Inflammatory macrophage treated with lipopolysaccharide for 1 hour (primary cell): ENCODE results near the gene SV2C.
"Not testable (repeated sequence)": the region's sequence is repeated elsewhere in the genome, so short reads cannot be mapped to it uniquely, and the experiment has no call there.

ENCODE experiments used
- DNase-seq, 2 donors: peaks; one replicate each; pipeline ENCODE4 v3.0.0-alpha.2; 2020 to 2022

SV2C gene, protein sequence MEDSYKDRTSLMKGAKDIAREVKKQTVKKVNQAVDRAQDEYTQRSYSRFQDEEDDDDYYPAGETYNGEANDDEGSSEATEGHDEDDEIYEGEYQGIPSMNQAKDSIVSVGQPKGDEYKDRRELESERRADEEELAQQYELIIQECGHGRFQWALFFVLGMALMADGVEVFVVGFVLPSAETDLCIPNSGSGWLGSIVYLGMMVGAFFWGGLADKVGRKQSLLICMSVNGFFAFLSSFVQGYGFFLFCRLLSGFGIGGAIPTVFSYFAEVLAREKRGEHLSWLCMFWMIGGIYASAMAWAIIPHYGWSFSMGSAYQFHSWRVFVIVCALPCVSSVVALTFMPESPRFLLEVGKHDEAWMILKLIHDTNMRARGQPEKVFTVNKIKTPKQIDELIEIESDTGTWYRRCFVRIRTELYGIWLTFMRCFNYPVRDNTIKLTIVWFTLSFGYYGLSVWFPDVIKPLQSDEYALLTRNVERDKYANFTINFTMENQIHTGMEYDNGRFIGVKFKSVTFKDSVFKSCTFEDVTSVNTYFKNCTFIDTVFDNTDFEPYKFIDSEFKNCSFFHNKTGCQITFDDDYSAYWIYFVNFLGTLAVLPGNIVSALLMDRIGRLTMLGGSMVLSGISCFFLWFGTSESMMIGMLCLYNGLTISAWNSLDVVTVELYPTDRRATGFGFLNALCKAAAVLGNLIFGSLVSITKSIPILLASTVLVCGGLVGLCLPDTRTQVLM

GRCh38 chr5:76082772-76083554 is at the start of gene SV2C:
Gene SV2C, plus strand, starts transcription at chr5:76083383. Its CDS starts 48,368 bp downstream, at chr5:76131751.
- no peak for DNase-seq

DNA sequence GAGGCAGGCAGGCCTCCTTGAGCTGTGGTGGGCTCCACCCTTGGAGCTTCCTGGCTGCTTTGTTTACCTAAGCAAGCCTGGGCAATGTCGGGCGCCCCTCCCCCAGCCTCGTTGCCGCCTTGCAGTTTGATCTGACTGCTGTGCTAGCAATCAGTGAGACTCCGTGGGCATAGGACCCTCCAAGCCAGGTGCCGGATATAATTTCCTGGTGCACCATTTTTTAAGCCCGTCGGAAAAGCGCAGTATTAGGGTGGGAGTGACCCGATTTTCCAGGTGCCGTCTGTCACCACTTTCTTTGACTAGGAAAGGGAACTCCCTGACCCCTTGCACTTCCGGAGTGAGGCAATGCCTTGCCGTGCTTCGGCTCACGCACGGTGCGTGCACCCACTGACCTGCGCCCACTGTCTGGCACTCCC is 45.4 kb upstream of the SV2C start:
- not testable (repeated sequence) for DNase-seq

GRCh38 chr5:76038212-76038611 is 45.0 kb upstream of the SV2C start:
- no peak for DNase-seq

DNA sequence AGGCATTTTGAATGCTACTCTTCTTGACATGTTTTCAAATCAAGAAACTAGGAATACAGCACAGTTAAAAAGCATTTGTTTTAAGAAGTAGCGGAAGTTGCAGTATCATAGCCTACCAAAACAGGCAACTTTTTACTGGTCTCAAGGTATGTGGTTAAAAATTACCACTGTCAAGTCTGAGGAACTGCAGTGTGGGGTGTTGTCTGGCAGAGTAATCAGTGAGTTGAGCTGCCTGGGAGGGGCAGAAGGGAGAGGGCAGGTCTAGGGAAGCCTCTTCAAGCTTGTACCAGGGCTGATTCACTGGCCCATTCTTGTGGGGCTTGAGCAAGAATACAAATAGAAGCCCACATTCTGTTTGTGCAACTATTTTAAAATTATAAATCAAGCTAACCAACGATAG is 42.4 kb upstream of the SV2C start:
- DNase-seq = no peak

DNA sequence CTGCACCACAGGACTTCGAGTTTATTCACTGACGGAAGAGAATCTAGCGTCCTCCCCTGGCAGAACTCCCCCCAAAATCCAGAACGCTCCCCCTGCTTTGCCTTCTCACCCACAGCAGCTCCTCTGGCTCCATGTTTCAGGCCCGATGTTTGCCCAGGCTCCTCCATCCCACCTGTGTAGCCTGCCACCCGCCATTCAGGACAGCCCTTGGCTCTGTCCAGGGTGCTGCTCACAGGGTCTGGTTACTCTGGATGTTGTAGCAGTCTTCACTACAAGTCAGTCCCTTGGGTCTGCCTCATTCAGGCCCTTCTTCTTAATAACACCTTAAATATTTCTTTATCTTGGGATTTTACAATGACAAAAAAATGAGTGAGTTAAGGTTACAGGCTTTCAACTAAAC is 41.3 kb upstream of the SV2C start:
- DNase-seq = no peak

DNA sequence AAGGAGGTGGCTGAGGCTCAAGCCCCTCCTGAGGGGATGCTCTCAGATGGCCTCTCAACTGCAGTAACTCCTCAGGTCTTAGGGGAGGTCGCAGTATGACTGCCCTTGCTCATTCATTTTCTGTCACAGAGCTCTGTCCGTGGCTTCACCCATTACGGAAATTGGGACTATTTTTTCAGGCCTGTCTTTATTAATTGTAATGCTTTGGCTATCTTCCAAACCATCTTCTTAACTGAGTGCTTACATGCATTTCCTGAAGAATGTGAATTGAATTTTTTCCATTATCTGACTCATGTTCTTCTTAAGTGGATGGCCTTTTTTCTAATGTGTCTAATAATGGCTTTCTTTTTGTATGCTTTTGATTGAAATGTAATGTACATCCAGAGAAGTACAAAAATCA is 36.4 kb upstream of the SV2C start:
- no peak for DNase-seq

- no peak for DNase-seq
These were observed 33.0 kb upstream of the SV2C start for GRCh38 chr5:76050134-76050533.

GRCh38 chr5:76062502-76063041 is 20.6 kb upstream of the SV2C start:
- DNase-seq = no peak

- no peak for DNase-seq
These were observed 17.9 kb upstream of the SV2C start for GRCh38 chr5:76065258-76065657.

- DNase-seq = no peak
These were observed 14.0 kb upstream of the SV2C start for GRCh38 chr5:76069061-76069735.

GRCh38 chr5:76074487-76075065 is 8.6 kb upstream of the SV2C start:
- peak; percentile 18 to 69 for DNase-seq

DNA sequence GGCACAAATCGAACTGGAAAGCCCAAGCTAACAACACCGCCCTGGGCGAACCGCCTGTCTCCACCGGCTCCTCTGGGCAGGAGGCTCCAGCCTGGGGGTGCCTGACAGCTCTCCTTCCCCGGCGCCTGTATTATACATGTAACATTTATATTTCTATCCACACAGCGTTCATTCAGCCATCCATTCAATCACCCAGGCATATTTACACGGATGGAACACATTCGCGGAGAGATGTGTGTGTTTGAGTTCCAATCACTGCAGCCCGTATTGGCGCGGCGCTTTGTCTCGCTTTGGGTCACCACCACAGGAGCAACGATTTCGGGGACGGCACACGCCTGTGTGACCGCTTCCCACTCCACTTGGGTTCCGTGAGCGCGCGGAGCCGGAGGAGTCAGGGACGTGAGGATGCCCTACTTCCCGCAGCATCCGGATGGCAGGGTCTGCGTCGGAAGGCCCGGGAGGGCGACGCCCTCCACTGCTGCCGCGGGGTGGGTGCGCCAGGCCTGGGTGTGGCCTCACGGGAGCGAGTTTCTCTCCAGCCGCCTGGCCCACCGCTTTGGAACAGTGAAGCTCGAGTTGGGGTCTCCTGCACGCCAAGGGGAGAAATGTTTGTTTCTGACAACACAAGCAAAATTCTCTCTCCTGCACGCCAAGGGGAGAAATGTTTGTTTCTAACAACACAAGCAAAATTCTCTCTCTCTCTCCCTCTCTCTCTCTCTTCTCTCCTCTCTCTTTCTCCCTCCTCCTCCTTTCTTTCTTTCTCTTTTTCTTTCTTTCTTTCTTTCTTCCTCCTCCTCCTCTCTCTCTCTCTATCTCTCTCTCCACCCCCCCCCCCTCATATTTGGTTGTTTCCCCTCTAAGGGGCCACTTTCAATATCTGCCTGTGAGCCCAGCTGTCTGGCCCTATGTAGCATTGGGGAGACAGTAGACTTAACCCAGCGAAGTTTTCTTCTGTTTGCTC is 1.1 kb upstream of the SV2C start:
- no peak for DNase-seq

GRCh38 chr5:76083555-76084495 is 642 bp downstream of the SV2C start:
- DNase-seq = no peak

GRCh38 chr5:76084496-76085242 is 1.5 kb downstream of the SV2C start:
- DNase-seq = no peak

- no peak for DNase-seq
These were observed 2.0 kb downstream of the SV2C start for GRCh38 chr5:76085243-76085579.

DNA sequence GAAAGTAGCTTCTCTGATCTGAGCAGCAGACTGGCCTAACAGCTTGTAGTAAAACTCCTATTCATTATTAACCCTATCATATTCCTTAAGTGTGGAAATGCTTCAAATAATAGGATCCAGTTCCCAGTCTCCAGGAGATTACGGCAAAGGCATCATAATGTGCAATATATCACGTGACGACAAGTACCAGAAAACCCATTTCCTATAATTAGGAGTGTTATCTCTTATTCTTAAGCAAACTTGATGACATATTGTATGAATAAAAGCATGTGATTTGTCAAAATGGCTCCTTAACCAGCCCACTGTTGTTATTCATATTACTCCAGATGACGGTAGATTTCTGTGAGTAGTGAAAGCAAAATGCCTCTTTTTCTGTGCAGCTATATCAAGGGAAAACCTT is 2.9 kb downstream of the SV2C start:
- no peak for DNase-seq

DNA sequence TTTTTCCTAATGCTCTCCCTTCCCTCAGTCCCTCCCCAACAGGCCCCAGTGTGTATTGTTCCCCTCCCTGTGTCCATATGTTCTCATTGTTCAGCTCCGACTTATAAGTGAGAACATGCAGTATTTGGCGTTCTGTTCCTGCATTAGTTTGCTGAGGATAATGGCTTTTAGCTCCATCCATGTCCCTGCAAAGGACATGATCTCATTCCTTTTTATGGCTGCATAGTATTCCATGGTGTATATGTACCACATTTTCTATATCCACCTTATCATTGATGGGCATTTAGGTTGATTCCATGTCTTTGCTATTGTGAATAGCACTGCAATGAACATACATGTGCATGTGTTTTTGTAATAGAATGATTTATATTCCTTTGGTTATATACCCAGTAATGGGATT is 6.0 kb downstream of the SV2C start:
- not testable (repeated sequence) for DNase-seq

DNA sequence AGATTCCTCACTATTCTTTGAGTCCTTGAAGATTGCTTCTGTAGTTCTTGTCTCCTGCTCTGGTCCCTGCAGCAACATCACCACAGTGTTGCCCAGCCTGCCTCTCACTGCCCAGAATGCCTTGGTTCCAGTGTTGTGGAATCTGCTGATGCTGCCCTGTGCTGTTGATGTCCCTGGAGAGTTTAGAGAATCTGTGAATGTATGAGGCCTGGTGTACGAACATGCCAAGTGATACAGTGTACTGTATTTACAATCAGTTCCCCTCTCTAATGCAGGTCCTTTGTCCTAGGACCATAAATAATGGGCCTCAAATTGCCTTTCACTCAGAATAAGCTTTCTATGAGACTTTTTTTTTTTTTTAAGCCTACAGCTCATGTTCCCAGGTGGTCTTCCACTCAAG is 8.2 kb downstream of the SV2C start:
- no peak for DNase-seq

DNA sequence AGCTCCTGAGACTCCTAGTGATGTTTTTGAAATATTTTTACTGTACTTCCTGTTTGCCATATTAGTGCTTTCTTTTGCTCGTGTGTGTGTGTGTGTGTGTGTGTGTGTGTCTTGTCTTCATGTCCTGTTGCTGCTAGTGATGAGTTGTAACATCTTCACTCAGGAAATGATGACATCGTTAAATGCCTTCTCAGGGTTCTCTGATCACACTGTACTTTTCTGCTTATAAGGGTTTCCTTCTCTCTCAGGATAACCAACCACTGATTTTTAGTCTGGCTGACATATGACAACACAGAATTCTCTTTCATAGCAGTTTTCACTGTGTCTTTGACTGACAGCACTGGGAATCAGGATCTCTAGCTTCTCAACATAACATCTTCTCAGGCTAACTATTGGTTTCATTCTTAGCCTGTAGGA is 16.1 kb downstream of the SV2C start:
- DNase-seq = peak in 1 of 2 donors; percentile 19
